Measurements from ENCODE around the gene HID1. TPM values are rescaled to one million over a fixed set of nuclear protein-coding genes. Genes with fewer than 3 reads are reported as not detected.

HID1 gene
- total and polyA plus RNA-seq, 9 of the 15 experiments (the other 6 are each of a cell fraction or from before 2014, with no cell fraction given) = 0.14 to 2.1 (median 0.54) TPM; not detected in 2

DNA sequence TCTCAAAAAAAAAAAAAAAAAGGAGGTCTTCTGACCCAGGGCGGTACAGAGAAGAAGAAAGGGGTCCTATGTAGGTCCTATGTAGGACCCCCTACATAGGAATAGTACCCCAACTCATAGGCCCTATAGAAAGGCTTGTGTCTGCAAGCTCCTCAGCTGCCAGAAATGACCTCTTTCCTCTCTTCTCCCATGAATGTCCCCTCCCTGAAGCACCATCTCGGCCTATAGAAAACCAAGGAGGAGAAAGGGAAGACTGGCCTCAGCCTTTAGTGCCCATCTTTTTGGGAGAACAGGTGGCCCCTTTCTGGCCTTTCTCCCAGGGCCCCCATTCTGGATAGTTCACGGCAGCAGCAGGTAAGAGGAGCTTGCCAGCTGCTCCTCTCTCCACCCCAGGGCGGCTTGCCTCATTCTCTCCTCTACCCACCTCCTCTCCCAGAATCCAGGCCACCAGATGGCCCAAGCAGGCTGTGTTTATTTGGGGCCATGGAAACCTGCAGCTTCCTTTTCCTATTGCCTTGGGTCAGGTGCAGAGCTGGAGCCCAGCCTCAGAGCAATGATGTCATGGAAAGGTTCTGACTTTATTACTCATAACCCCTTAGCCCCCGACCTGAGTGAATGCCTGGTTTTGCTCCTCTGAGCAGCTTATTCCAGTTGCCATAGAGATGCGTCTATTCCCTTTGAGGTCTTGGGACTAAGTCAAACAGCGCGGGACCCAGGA, 38.3 kb upstream of the HID1 start (continued):
- TF ChIP-seq, protein P1, sequence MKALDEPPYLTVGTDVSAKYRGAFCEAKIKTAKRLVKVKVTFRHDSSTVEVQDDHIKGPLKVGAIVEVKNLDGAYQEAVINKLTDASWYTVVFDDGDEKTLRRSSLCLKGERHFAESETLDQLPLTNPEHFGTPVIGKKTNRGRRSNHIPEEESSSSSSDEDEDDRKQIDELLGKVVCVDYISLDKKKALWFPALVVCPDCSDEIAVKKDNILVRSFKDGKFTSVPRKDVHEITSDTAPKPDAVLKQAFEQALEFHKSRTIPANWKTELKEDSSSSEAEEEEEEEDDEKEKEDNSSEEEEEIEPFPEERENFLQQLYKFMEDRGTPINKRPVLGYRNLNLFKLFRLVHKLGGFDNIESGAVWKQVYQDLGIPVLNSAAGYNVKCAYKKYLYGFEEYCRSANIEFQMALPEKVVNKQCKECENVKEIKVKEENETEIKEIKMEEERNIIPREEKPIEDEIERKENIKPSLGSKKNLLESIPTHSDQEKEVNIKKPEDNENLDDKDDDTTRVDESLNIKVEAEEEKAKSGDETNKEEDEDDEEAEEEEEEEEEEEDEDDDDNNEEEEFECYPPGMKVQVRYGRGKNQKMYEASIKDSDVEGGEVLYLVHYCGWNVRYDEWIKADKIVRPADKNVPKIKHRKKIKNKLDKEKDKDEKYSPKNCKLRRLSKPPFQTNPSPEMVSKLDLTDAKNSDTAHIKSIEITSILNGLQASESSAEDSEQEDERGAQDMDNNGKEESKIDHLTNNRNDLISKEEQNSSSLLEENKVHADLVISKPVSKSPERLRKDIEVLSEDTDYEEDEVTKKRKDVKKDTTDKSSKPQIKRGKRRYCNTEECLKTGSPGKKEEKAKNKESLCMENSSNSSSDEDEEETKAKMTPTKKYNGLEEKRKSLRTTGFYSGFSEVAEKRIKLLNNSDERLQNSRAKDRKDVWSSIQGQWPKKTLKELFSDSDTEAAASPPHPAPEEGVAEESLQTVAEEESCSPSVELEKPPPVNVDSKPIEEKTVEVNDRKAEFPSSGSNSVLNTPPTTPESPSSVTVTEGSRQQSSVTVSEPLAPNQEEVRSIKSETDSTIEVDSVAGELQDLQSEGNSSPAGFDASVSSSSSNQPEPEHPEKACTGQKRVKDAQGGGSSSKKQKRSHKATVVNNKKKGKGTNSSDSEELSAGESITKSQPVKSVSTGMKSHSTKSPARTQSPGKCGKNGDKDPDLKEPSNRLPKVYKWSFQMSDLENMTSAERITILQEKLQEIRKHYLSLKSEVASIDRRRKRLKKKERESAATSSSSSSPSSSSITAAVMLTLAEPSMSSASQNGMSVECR (CRISPR knock-in tag; IDR thresholded peaks at IDR 0.05) = no peak
- TF ChIP-seq ZNF699 (CRISPR knock-in tag; IDR thresholded peaks at IDR 0.05; ENCODE audit: insufficient replicate concordance) (no peak), ARHGAP35 (IDR thresholded peaks at IDR 0.05; ENCODE audit: partially characterized antibody) (no peak), ZEB2 (IDR thresholded peaks at IDR 0.05) (no peak), DPF2 (IDR thresholded peaks at IDR 0.05) (no peak), HEY1 (CRISPR knock-in tag; IDR thresholded peaks at IDR 0.05; ENCODE audit: borderline replicate concordance) (no peak), CBX8 (IDR thresholded peaks at IDR 0.05; ENCODE audit: borderline replicate concordance, extremely low read depth, low read depth, low read length, poor library complexity, severe bottlenecking) (no peak), ETV6 (IDR thresholded peaks at IDR 0.05; ENCODE audit: borderline replicate concordance in 1 of 2, low read depth in 2 of 2, low read length in 1 of 2) (no peak), ETV6 (CRISPR knock-in tag; IDR thresholded peaks at IDR 0.05; ENCODE audit: borderline replicate concordance) (no peak), CEBPG (CRISPR knock-in tag; IDR thresholded peaks at IDR 0.05) (no peak), CEBPG (tag; conservative IDR thresholded peaks at IDR 0.05 in 1 of 2, IDR thresholded peaks at IDR 0.05 in 1 of 2) (no peak), BCL6 (CRISPR knock-in tag; IDR thresholded peaks at IDR 0.05) (no peak), RFX7 (CRISPR knock-in tag; IDR thresholded peaks at IDR 0.05) (no peak), BHLHE40 (IDR thresholded peaks at IDR 0.05; ENCODE audit: low read length) (peak; percentile 48; the same call in 1 of the 2 replicates), FOXJ2 (tag; IDR thresholded peaks at IDR 0.05) (peak; percentile 95), ASH1L (IDR thresholded peaks at IDR 0.05; ENCODE audit: borderline replicate concordance, low read depth, partially characterized antibody) (no peak)
- TF ChIP-seq, protein P2, sequence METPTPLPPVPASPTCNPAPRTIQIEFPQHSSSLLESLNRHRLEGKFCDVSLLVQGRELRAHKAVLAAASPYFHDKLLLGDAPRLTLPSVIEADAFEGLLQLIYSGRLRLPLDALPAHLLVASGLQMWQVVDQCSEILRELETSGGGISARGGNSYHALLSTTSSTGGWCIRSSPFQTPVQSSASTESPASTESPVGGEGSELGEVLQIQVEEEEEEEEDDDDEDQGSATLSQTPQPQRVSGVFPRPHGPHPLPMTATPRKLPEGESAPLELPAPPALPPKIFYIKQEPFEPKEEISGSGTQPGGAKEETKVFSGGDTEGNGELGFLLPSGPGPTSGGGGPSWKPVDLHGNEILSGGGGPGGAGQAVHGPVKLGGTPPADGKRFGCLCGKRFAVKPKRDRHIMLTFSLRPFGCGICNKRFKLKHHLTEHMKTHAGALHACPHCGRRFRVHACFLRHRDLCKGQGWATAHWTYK (CRISPR knock-in tag; IDR thresholded peaks at IDR 0.05) = no peak
- TF ChIP-seq, protein P3, sequence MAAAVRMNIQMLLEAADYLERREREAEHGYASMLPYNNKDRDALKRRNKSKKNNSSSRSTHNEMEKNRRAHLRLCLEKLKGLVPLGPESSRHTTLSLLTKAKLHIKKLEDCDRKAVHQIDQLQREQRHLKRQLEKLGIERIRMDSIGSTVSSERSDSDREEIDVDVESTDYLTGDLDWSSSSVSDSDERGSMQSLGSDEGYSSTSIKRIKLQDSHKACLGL (CRISPR knock-in tag; IDR thresholded peaks at IDR 0.05; ENCODE audit: borderline replicate concordance, poor library complexity, severe bottlenecking) = no peak
- TF ChIP-seq, protein P4, sequence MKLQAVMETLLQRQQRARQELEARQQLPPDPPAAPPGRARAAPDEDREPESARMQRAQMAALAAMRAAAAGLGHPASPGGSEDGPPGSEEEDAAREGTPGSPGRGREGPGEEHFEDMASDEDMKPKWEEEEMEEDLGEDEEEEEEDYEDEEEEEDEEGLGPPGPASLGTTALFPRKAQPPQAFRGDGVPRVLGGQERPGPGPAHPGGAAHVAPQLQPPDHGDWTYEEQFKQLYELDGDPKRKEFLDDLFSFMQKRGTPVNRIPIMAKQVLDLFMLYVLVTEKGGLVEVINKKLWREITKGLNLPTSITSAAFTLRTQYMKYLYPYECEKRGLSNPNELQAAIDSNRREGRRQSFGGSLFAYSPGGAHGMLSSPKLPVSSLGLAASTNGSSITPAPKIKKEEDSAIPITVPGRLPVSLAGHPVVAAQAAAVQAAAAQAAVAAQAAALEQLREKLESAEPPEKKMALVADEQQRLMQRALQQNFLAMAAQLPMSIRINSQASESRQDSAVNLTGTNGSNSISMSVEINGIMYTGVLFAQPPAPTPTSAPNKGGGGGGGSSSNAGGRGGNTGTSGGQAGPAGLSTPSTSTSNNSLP (IDR thresholded peaks at IDR 0.05; ENCODE audit: borderline replicate concordance, low read depth, low read length) = no peak
